GM19395 (cell line): ENCODE results near the gene PIMREG.

Source experiments
- ATAC-seq: cut with Tn5 transposase; IDR thresholded peaks from one replicate; pipeline ENCODE4 v1.9.1; 2021; ENCODE audit warnings: mild to moderate bottlenecking, moderate library complexity; ENCODE audit not compliant: unreplicated experiment

The PIMREG gene

DNA sequence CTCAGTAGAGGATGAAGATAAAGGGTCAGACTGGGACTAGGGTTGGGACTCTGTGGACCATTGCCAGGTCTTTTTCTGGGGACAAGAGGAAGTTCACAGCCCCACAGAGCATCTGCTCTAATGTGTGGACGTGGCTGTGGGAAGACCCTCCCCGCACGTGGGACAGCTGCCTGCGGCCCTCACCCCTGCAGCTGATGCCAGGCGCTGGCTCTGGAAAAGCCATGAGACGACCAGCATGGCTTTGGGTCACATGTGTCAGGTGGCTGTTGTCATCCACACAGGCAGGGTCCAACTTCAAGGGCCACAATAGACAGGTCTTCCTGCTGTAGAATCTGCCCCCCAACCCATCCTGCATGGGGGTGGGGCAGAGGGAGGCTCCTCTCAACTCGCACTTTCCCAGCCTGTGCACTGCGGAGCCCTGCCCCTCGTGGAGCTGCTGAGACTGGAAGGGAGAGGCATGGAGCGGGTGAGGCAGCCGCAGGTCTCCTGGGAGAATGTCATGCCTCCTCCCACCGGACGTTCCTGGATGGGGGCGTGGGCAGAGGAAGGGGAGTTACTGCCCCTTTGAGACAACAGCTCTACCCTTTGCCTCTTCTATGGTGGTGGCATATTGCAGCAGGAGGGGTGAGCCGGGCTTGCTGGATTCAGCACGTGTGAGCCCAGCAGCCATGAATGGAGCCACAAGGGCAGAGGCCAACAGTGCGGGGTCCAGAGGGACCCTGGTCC lies 53.4 kb downstream of the PIMREG start:
- ATAC-seq = no peak

DNA sequence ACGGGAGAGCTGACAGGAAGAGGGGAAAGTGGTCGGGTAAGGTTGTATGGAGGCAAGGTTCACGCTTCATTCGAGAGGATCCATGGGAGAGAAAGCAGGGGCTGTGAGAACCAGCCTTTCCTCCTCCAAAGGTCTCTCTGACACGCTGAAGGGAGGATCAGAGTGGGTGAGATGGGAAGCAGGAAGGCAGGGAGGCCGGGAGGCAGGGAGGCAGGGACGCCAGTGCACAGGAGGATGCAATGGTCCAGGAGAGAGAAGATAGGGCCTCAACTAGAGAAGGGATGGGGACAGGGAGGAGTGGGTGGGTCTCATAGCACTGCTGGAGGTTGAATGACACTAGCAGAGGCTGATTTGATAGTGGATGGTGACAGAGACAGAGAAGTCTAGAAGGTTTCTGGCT lies 54.1 kb downstream of the PIMREG start:
- no peak for ATAC-seq

DNA sequence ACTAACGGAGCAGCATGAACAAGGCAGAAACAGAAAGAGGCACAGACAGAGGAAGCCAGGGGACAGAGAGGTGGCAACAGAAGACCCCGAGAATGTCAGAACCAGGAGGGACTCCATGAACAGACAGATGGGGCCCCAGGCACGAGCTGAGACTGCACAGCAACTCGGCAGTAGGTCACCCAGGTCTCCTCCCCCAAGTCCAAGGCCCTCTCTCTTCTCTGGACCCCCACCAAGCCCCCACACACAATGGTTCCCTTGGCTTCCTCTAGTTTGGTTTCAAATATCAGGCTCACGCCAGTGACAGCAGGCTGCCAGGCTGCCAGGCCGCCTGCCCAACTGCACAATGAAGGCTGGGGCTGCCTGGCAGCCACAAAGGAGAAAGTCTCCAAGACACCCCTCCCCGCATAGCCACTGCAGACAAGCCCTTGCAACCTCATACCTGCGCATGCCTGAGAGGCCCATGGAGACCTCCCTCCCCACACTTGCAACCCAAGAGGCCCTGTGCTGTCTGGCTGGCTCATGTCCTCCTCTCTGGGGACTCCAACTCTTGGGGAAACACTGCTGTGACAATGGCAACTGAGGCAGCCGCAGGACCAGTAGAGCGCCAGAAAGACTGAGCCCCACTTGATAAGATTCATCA lies 54.8 kb downstream of the PIMREG start:
- ATAC-seq = no peak
